DMS53 (cell line): ENCODE data around the gene JAZF1.
A peak's percentile ranks its signal among the peaks of the same experiment; 100 is the strongest.

ENCODE experiments used
- DNase-seq: peaks from one replicate; lab custom pipeline; 2025; lab: John Stamatoyannopoulos, UW

The JAZF1 gene

GRCh38 chr7:28136420-28136819 lies 44.2 kb downstream of the JAZF1 start:
- DNase-seq, result no peak

- no peak for DNase-seq
Measured at GRCh38 chr7:28135760-28136159, 44.8 kb downstream of the JAZF1 start.

GRCh38 chr7:28135315-28135714 lies 45.3 kb downstream of the JAZF1 start:
- no peak for DNase-seq

GRCh38 chr7:28133872-28134271 lies 46.7 kb downstream of the JAZF1 start:
- no peak for DNase-seq

- DNase-seq, result no peak
Measured at GRCh38 chr7:28132959-28133870, 47.4 kb downstream of the JAZF1 start.

- no peak for DNase-seq
Measured at GRCh38 chr7:28130277-28130676, 50.3 kb downstream of the JAZF1 start.

DNA sequence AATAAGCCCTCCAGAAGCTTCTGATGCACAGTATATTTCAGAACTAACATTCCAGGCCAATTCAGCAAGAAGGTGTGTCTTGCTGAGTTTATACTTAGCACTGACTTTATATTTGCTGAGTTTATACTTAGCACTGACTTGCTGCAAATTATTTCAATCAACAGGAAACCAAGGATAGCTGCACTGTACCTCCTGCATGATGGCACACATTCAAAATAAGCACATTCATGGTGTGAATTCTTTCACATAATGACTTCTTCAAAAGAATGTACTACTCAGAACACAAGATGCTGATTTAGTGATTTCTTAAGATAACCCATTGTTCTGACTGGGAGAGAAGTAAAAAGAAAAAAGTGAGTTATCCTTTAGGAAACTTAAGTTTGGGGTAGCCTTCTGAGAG lies 52.0 kb downstream of the JAZF1 start:
- no peak for DNase-seq

- no peak for DNase-seq
Measured at GRCh38 chr7:28126410-28127041, 54.1 kb downstream of the JAZF1 start.

GRCh38 chr7:28125431-28126409 lies 54.9 kb downstream of the JAZF1 start:
- no peak for DNase-seq

- DNase-seq, result no peak
Measured at GRCh38 chr7:28124413-28124812, 56.2 kb downstream of the JAZF1 start.

DNA sequence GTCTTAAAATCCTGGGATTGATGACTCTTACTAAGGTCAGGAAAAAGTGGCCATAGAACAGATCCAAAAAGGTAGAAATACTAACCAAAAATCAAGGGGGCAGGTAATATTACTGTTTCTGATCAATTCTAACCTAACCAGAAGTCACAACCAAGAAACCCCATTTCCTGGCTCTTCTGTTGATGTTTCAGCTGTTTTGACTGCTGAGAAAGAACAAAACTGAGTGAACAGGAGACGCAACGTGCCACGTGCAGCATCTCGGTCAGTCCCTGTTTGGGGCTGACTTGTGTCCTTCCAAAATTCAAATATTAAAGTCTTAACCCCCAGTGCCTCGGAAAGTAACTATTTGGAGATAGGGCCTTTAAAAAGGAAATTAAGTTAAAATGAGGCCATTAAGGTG lies 56.8 kb downstream of the JAZF1 start:
- DNase-seq, result no peak

GRCh38 chr7:28121496-28121895 lies 59.1 kb downstream of the JAZF1 start:
- no peak for DNase-seq

- DNase-seq, result no peak
Measured at GRCh38 chr7:28116041-28116440, 64.6 kb downstream of the JAZF1 start.

DNA sequence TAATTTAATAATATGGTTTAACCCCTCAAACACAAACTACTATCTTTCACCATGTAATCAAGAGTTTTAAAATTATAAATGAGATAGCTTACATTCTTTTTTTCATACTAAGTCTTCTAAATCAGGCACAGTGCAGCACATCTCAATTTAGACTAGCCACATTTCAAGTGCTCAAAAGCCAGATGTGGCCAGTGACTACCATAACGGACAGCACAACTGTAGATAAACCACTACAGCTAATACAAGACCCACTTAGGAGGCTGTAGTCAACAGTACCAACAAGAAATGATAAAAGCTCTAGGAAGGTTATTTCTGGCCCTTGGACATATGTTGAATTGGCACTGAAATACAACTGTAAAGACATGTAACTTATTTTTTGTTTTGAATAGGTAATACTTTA lies 65.3 kb downstream of the JAZF1 start:
- DNase-seq, result no peak

DNA sequence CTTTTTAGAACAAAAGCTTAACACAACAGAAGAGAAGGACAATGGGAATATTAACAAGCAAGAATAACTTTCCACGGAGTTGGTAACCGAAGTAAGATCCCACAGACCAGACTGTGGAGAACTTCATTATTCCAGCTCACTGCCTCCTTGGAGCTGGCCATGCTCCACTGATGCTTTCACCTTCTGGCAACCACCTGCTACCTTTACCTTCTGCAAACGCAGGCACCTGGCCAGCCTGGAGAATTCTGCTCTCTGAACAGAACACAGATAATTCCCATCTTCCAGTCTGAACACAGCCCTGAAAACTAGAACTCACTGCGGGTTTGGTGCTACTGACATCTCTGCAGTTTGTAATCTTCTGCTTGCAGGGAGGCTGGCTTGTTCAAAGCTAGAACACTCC lies 66.5 kb downstream of the JAZF1 start:
- peak; percentile 51 for DNase-seq

DNA sequence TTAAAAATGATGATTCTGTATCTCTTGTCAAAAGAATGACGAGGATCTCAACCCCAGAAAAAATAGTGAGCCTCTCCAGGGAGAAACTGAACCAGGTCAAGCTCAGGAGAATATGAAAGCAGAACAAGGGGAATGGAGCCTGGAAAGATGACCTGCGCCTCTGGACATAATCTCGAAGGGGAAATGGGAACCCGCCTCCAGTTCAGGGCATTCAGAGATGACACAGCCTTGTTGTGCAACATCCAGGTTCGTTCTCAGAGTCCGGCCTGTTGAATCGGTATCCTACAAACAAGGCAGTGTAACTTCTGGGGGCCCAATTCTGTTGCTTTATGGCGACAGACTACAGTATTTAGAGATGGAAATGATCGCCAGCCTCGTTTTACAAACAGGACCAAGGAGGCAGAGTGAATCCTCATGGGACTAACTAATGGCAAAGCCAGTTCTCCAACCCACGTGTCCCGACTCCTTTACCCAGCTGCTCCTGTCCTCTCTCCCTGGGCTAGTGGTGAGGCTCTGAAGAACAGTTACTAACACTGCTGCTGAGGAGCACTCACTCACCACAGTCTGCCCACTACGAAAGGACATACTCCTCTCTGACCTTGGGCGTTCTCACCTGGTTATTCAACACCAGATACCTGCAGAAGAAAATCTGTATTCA lies 67.6 kb downstream of the JAZF1 start:
- DNase-seq, result no peak

- no peak for DNase-seq
Measured at GRCh38 chr7:28112467-28112866, 68.1 kb downstream of the JAZF1 start.

DNA sequence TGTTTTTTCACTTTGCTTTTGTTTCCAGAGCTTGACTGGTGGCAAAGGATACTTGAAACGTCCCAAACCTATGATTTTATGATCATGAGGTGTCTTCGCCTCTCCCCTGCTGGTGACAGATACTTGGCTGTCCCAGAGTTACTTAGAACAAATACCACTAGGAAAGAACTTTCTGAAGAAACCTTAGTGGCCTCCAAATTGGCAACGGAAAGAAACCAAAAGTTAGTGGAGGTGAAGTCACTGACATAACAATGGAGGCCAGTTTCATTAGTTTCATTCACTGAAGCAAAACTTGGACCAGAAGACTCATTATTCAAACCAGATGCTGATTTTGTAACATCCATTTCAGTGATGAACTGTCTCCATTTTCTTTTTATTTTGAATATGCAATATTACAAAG lies 68.6 kb downstream of the JAZF1 start:
- no peak for DNase-seq

GRCh38 chr7:28110427-28111012 lies 70.1 kb downstream of the JAZF1 start:
- no peak for DNase-seq

DNA sequence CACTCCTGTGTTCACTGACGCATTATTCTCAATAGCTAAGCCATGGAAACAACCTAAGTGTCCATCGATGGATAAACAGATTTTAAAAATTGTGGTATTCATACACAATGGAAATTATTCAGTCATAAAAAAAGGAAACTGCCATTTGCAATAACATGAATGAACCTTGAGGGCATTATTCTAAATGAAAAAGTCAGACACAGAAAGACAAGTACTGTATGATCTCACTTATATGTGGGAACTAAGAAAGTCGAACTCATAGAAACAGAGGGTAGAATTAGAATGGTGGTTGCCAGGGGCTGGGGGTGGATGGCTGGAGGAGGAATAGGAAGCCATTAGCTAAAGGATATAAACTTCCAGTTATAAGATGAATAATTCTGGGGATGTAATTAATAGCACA lies 71.8 kb downstream of the JAZF1 start:
- no peak for DNase-seq

DNA sequence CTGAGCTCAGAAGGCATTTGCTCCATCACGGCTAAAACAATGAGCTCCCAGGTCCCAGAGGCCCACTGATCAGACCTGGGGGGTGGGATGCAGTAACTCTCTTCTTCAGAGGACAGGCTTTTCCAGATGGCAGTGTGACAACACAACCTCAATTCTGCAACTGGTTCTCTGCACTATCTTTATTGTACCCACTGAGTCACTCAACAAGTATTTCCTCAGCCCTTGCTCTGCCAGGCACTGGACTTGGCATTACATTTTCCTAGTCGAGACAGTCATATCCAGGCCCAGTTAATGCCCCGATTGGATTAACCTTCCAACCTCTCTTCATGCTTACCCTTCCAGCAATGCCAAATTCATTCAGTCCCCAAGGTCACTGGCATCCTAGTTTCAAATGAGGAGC lies 72.6 kb downstream of the JAZF1 start:
- no peak for DNase-seq
